ENCODE results near the gene SDHA.

DNA sequence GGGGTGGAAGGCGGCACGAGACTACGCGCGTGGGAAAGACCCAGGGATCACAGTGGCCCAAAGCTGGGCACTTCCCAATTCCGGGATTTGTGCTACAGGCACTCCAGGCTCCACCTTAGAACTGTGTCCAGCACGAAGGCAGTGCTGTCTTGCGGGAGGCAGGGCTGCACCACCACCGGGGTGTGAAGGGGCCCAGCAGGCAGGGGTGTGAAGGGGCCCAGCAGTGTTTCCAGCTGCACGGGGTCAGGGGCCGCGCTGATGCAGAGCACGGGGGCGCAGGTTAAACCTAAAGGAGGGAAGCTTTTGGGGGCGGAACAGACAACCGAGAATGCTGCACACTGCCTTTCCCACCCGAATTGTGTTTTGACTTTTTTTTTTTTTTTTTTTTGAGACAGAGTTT, 52.2 kb downstream of the SDHA start:
- TF ChIP-seq POLR2A (IDR thresholded peaks at IDR 0.05): no peak
- TF ChIP-seq, protein P1, sequence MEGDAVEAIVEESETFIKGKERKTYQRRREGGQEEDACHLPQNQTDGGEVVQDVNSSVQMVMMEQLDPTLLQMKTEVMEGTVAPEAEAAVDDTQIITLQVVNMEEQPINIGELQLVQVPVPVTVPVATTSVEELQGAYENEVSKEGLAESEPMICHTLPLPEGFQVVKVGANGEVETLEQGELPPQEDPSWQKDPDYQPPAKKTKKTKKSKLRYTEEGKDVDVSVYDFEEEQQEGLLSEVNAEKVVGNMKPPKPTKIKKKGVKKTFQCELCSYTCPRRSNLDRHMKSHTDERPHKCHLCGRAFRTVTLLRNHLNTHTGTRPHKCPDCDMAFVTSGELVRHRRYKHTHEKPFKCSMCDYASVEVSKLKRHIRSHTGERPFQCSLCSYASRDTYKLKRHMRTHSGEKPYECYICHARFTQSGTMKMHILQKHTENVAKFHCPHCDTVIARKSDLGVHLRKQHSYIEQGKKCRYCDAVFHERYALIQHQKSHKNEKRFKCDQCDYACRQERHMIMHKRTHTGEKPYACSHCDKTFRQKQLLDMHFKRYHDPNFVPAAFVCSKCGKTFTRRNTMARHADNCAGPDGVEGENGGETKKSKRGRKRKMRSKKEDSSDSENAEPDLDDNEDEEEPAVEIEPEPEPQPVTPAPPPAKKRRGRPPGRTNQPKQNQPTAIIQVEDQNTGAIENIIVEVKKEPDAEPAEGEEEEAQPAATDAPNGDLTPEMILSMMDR (IDR thresholded peaks at IDR 0.05): no peak
